Right lobe of liver (tissue), 4 donors: ENCODE measurements around the gene GOLGA6L10.
"Not testable (repeated sequence)": the region's sequence is repeated elsewhere in the genome, so short reads cannot be mapped to it uniquely, and the experiment has no call there.

ENCODE experiments used
- POLR2A ChIP-seq: fragments of 450-650 bp; IDR thresholded peaks from one replicate; pipeline ENCODE4 v1.6.1; 2017; ENCODE audit warnings: antibody characterized with exemption, mild to moderate bottlenecking
- TF ChIP-seq, protein P1 (sequence below), 4 donors: fragments of 200-600 bp in 3 of 4; fragments of 450-650 bp in 1 of 4; IDR thresholded peaks; one replicate each; pipeline versions ENCODE4 v1.5.1 to v1.8.0; 2016 to 2022; ENCODE audit warnings: antibody characterized with exemption in 4 of 4, mild to moderate bottlenecking in 2 of 4
- donor health status: DM: no; HTN: no; CAD: no.
- donor health status: DM: no; HTN: no; CAD: no.
- donor health status: DM: no; HTN: yes; CAD: no.

DNA sequence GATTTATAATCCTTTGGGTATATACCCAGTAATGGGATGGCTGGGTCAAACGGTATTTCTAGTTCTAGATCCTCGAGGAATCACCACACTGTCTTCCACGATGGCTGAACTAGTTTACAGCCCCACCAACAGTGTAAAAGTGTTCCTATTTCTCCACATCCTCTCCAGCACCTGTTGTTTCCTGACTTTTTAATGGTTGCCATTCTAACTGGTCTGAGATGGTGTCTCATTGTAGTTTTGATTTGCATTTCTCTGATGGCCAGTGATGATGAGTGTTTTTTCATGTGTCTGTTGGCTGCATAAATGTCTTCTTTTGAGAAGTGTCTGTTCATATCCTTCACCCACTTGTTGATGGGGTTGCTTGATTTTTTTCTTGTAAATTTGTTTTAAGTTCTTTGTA lies 40.9 kb upstream of the GOLGA6L10 start:
- TF ChIP-seq, protein P1, sequence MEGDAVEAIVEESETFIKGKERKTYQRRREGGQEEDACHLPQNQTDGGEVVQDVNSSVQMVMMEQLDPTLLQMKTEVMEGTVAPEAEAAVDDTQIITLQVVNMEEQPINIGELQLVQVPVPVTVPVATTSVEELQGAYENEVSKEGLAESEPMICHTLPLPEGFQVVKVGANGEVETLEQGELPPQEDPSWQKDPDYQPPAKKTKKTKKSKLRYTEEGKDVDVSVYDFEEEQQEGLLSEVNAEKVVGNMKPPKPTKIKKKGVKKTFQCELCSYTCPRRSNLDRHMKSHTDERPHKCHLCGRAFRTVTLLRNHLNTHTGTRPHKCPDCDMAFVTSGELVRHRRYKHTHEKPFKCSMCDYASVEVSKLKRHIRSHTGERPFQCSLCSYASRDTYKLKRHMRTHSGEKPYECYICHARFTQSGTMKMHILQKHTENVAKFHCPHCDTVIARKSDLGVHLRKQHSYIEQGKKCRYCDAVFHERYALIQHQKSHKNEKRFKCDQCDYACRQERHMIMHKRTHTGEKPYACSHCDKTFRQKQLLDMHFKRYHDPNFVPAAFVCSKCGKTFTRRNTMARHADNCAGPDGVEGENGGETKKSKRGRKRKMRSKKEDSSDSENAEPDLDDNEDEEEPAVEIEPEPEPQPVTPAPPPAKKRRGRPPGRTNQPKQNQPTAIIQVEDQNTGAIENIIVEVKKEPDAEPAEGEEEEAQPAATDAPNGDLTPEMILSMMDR (IDR thresholded peaks at IDR 0.05), result not testable (repeated sequence)
- not testable (repeated sequence) for TF ChIP-seq POLR2A
